Uterus (tissue), 2 donors: ENCODE measurements around the gene CTSD.

ENCODE experiments used
- CTCF ChIP-seq, 4 experiments: fragments of 200-600 bp in 2 of 4; fragments of 450-650 bp in 2 of 4; sonication (generic) in 2 of 4; IDR thresholded peaks; one replicate each; pipeline ENCODE4 v1.5.1; 2016 to 2019; ENCODE audit warnings: antibody characterized with exemption in 4 of 4, mild to moderate bottlenecking in 2 of 4, moderate library complexity in 1 of 4
- POLR2A ChIP-seq, 2 donors: fragments of 450-650 bp; IDR thresholded peaks; one replicate each; pipeline ENCODE4 v1.6.1; 2016; ENCODE audit warnings: antibody characterized with exemption in 2 of 2, mild to moderate bottlenecking in 1 of 2, moderate library complexity in 1 of 2

GRCh38 chr11:1770528-1770927 lies 6.8 kb upstream of the CTSD start:
- TF ChIP-seq POLR2A (IDR thresholded peaks at IDR 0.05), result no peak
- TF ChIP-seq CTCF (IDR thresholded peaks at IDR 0.05), result no peak
